GM12878 (cell line): Measurements from ENCODE around the gene GRM1. TPM values are rescaled to one million over a fixed set of nuclear protein-coding genes. Genes with fewer than 3 reads are reported as not detected.

Experiments
- ATAC-seq: fragments of 200-7000 bp; cut with Tn5 transposase; 3 replicates; pipeline ENCODE4 v1.9.1; 2020; ENCODE audit warnings: mild to moderate bottlenecking, moderate library complexity
- BruUV-seq: library from RNA; stranded (reverse); fragments of 400-500 nt; replicated peaks from 2 replicates; lab custom pipeline; 2021; lab: Mats Ljungman, UMichigan
- CTCF ChIA-PET: fragments of 300-600 bp; sonication (Branson Sonifier 250); formaldehyde crosslinking; extraction: SDS; loops from one replicate; lab custom pipeline; 2021; ENCODE audit warnings: inconsistent platforms; lab: Yijun Ruan, JAX
- POLR2A ChIA-PET: fragments of 350-600 bp; formaldehyde crosslinking; extraction: SDS; loops from one replicate; lab custom pipeline; 2021; ENCODE audit warnings: inconsistent platforms; lab: Charles Lee
- RAD21 ChIA-PET: fragments of 300-600 bp; sonication (Branson Sonifier 250); formaldehyde crosslinking; loops from one replicate; lab custom pipeline; 2023; ENCODE audit warnings: antibody characterized with exemption; ENCODE audit not compliant: unreplicated experiment; lab: Charles Lee
- SMC1A ChIA-PET: fragments of 300-600 bp; sonication (Branson Sonifier 250); formaldehyde crosslinking; loops from one replicate; lab custom pipeline; 2023; ENCODE audit not compliant: unreplicated experiment, uncharacterized antibody; lab: Charles Lee
- DNase-seq: peaks from one replicate; pipeline ENCODE4 v3.0.0-alpha.2; 2011; ENCODE audit warnings: low read depth, low spot score
- FAIRE-seq: peaks from 3 replicates; lab custom pipeline; 2011; peaks lifted over from hg19 to GRCh38; lab: Jason Lieb, UNC
- H2AFZ ChIP-seq: 2 replicates; pipeline ENCODE4 v1.6.0; 2011; ENCODE audit warnings: low read depth, low read length, control low read depth; ENCODE audit not compliant: control insufficient read depth
- H3K27ac ChIP-seq: 2 replicates; pipeline ENCODE4 v1.5.1; 2011; ENCODE audit warnings: control low read depth; ENCODE audit not compliant: control insufficient read depth, insufficient read depth
- H3K27me3 ChIP-seq, 2 experiments: replicated peaks in 1 of 2; 2 replicates each; pipeline versions ENCODE4 v1.6.0 to v1.6.1; 2011; ENCODE audit warnings: low read length in 1 of 2; ENCODE audit not compliant: control insufficient read depth in 2 of 2, insufficient read depth in 2 of 2
- H3K36me3 ChIP-seq, 2 experiments: 2 replicates each; pipeline ENCODE4 v1.5.1; 2011; ENCODE audit warnings: low read length in 1 of 2; ENCODE audit not compliant: control insufficient read depth in 2 of 2, insufficient read depth in 2 of 2
- H3K4me1 ChIP-seq: 2 replicates; pipeline ENCODE4 v1.6.1; 2011; ENCODE audit warnings: mild to moderate bottlenecking, low read length, moderate library complexity, mixed read lengths; ENCODE audit not compliant: control insufficient read depth, insufficient read depth
- H3K4me2 ChIP-seq: 2 replicates; pipeline ENCODE4 v1.6.0; 2011; ENCODE audit warnings: control low read depth; ENCODE audit not compliant: control insufficient read depth, insufficient read depth
- H3K4me3 ChIP-seq: fragments of 200-600 bp; sonication (generic); 2 replicates; pipeline ENCODE4 v1.5.1; 2016
- H3K79me2 ChIP-seq: 2 replicates; pipeline ENCODE4 v1.6.0; 2011; ENCODE audit warnings: low read length; ENCODE audit not compliant: control insufficient read depth, insufficient read depth
- H3K9ac ChIP-seq: 2 replicates; pipeline ENCODE4 v1.8.0; 2011; ENCODE audit warnings: low read length, control low read depth, mixed read lengths; ENCODE audit not compliant: control insufficient read depth, insufficient read depth
- H3K9me3 ChIP-seq: replicated peaks from 3 replicates; pipeline ENCODE4 v1.5.1; 2011; ENCODE audit warnings: mild to moderate bottlenecking, low read length; ENCODE audit not compliant: control insufficient read depth, insufficient read depth
- H4K20me1 ChIP-seq: 2 replicates; pipeline ENCODE4 v1.6.0; 2011; ENCODE audit not compliant: control insufficient read depth, insufficient read depth
- ASH2L ChIP-seq: fragments of 300-600, 200-600 bp; sonication (generic); IDR thresholded peaks from 2 replicates; pipeline ENCODE4 v1.6.1; 2017; ENCODE audit warnings: low read depth, mild to moderate bottlenecking, borderline replicate concordance
- BCLAF1 ChIP-seq: fragments of 450-650 bp; IDR thresholded peaks from 2 replicates; pipeline ENCODE4 v1.6.1; 2017; ENCODE audit warnings: antibody characterized with exemption, mild to moderate bottlenecking, moderate library complexity
- HDAC6 ChIP-seq: fragments of 200-600 bp; sonication (generic); IDR thresholded peaks from one replicate; pipeline ENCODE4 v1.8.0; 2017; ENCODE audit warnings: antibody characterized with exemption; ENCODE audit not compliant: unreplicated experiment
- HDGF ChIP-seq: fragments of 450-650 bp; IDR thresholded peaks from 2 replicates; pipeline ENCODE4 v1.6.1; 2016; ENCODE audit warnings: antibody characterized with exemption
- MTA2 ChIP-seq: fragments of 450-650 bp; IDR thresholded peaks from 2 replicates; pipeline ENCODE4 v1.6.1; 2016; ENCODE audit warnings: low read depth, mild to moderate bottlenecking, moderate library complexity
- NFYB ChIP-seq: IDR thresholded peaks from 2 replicates; pipeline ENCODE4 v1.6.1; 2011; ENCODE audit warnings: low read depth, mild to moderate bottlenecking, low read length, improper control_type of control experiment, moderate library complexity; ENCODE audit not compliant: insufficient read depth
- NR2C1 ChIP-seq: fragments of 450-650 bp; IDR thresholded peaks from 2 replicates; pipeline ENCODE4 v1.6.1; 2017; ENCODE audit warnings: antibody characterized with exemption, mild to moderate bottlenecking, moderate library complexity
- NR2F1 ChIP-seq: fragments of 450-650 bp; conservative IDR thresholded peaks from 2 replicates; pipeline ENCODE4 v1.6.1; 2017; ENCODE audit warnings: mild to moderate bottlenecking
- PAX8 ChIP-seq: fragments of 450-650 bp; IDR thresholded peaks from 2 replicates; pipeline ENCODE4 v1.6.1; 2017; ENCODE audit warnings: mild to moderate bottlenecking, moderate library complexity
- PKNOX1 ChIP-seq: fragments of 450-650 bp; IDR thresholded peaks from 2 replicates; pipeline ENCODE4 v1.6.1; 2016; ENCODE audit warnings: mild to moderate bottlenecking
- SKIL ChIP-seq: fragments of 450-650 bp; IDR thresholded peaks from 2 replicates; pipeline ENCODE4 v1.6.1; 2017; ENCODE audit warnings: mild to moderate bottlenecking, low read depth, inconsistent platforms; ENCODE audit not compliant: poor library complexity, severe bottlenecking
- TCF7 ChIP-seq: IDR thresholded peaks from 2 replicates; pipeline ENCODE4 v1.6.1; 2014; ENCODE audit warnings: antibody characterized with exemption, borderline replicate concordance
- ZBTB40 ChIP-seq: fragments of 450-650 bp; IDR thresholded peaks from 2 replicates; pipeline ENCODE4 v1.6.1; 2016; ENCODE audit warnings: mild to moderate bottlenecking, moderate library complexity, borderline replicate concordance
- ZNF217 ChIP-seq: fragments of 450-650 bp; IDR thresholded peaks from 2 replicates; pipeline ENCODE4 v1.6.1; 2017; ENCODE audit warnings: antibody characterized with exemption, mild to moderate bottlenecking
- ZNF384 ChIP-seq: IDR thresholded peaks from 2 replicates; pipeline ENCODE4 v1.6.1; 2012; ENCODE audit warnings: low read depth, mild to moderate bottlenecking, low read length, improper control_type of control experiment, borderline replicate concordance
- WGBS: methylation state at CpG from one replicate; pipeline ENCODE4 v1.1.6; 2016; ENCODE audit warnings: low lambda C conversion rate; ENCODE audit not compliant: insufficient replicate concordance, insufficient coverage; ENCODE audit errors: missing lambda C conversion rate; 5-methylcytosine and 5-hydroxymethylcytosine counted together
- in situ Hi-C: fragments of 300-500 bp; cut with MboI; formaldehyde crosslinking; loops from 9 replicates; pipeline ENCODE4 v1.14.3; 2018; ENCODE audit warnings: mixed read lengths
- intact Hi-C: fragments of 100-400 bp; cut with micrococcal nuclease; formaldehyde crosslinking; loops from one replicate; pipeline ENCODE4 v1.14.2; 2022; ENCODE audit not compliant: unreplicated experiment
- polyA plus RNA-seq, 11 experiments: library from polyadenylated mRNA; depleted of rRNA in 4 of 11; unstranded in 6 of 11; stranded (reverse) in 5 of 11; fragments of >200 nt; fragmentation: Nextera tagmentation in 4 of 11; fragmentation: Illumina TruSeq in 1 of 11; extraction: Ambion mirVana in 4 of 11; extraction: Trizol in 1 of 11; gene quantifications; 1 replicate in 1 of 11; 2 replicates in 10 of 11; pipeline versions ENCODE4 v1.2.1 to v1.2.3, GENCODE V29; 2011 to 2016; ENCODE audit warnings: inconsistent platforms in 2 of 11, missing spikeins in 2 of 11, low read depth in 1 of 11
- total RNA-seq, 4 experiments: library from RNA; depleted of rRNA in 3 of 4; stranded (reverse); fragments of >200 nt in 3 of 4; fragmentation: Illumina TruSeq in 1 of 4; extraction: Trizol in 1 of 4; gene quantifications; 2 replicates each; pipeline versions ENCODE4 v1.2.1 to v1.2.3, GENCODE V29; 2013 to 2021

Gene GRM1
- total and polyA plus RNA-seq, 10 of the 15 experiments (the other 5 are each of a cell fraction or from before 2014, with no cell fraction given) = 0.04 TPM; not detected in 9

GRCh38 chr6:146445233-146445632 is 416.4 kb downstream of the GRM1 start:
- SMC1A ChIA-PET = no interaction called here
- H4K20me1 ChIP-seq = no peaks in the 10 kb centered on the region
- CTCF ChIA-PET = no interaction called here
- 60% methylated on average over 4 of the region's 4 CpGs for WGBS
- no peak overlapping the region for H3K4me3 ChIP-seq
- RAD21 ChIA-PET = no interaction called here
- BruUV-seq = no TSS peak
- H3K27me3 ChIP-seq = no peaks in the 10 kb centered on the region
- POLR2A ChIA-PET = no interaction called here
- ATAC-seq (no peak), DNase-seq (no peak), FAIRE-seq (no peak)
- no peaks in the 10 kb centered on the region for H3K79me2 ChIP-seq
- H3K4me2 ChIP-seq = no peak overlapping the region
- H3K36me3 ChIP-seq = no peaks in the 10 kb centered on the region
- H3K4me1 ChIP-seq = no peaks in the 10 kb centered on the region
- H3K9me3 ChIP-seq = no peaks in the 10 kb centered on the region
- H2AFZ ChIP-seq = no peak overlapping the region
- H3K27ac ChIP-seq = no peak overlapping the region
- intact Hi-C loops = no loop called here
- no peak overlapping the region for H3K9ac ChIP-seq
- in situ Hi-C loops = no loop called here
- TF ChIP-seq NR2F1 (no peak), ZNF384 (no peak), PKNOX1 (no peak), PAX8 (no peak), TCF7 (no peak), MTA2 (no peak), NR2C1 (no peak), HDAC6 (no peak), SKIL (no peak), HDGF (no peak), NFYB (no peak), ZNF217 (no peak), ASH2L (no peak), BCLAF1 (no peak), ZBTB40 (no peak)
